Measurements from ENCODE around the gene METTL3.

The METTL3 gene

DNA sequence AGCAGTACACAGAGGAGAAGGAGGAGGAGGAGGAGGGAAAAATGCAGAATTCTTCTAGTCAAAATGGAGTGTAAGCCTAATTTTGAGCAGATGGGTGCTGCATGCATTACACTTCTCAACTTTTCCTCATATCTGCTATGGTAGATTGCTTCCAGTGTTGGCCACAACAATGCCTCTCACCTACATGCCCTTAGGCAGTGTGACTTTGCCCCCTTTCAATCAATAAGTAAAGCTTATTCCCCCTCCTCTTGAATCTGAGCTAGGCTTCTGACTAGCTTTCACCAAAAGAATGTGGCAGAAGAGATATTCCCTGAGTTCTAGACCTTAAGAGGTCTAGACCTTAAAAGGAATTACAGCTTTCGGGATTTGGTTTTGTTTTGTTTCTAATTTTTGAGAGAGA is 3.2 kb upstream of the METTL3 start:
- DNase-seq (ENCODE audit: extremely low read depth, low read depth): no peak
- TF ChIP-seq, protein P1, sequence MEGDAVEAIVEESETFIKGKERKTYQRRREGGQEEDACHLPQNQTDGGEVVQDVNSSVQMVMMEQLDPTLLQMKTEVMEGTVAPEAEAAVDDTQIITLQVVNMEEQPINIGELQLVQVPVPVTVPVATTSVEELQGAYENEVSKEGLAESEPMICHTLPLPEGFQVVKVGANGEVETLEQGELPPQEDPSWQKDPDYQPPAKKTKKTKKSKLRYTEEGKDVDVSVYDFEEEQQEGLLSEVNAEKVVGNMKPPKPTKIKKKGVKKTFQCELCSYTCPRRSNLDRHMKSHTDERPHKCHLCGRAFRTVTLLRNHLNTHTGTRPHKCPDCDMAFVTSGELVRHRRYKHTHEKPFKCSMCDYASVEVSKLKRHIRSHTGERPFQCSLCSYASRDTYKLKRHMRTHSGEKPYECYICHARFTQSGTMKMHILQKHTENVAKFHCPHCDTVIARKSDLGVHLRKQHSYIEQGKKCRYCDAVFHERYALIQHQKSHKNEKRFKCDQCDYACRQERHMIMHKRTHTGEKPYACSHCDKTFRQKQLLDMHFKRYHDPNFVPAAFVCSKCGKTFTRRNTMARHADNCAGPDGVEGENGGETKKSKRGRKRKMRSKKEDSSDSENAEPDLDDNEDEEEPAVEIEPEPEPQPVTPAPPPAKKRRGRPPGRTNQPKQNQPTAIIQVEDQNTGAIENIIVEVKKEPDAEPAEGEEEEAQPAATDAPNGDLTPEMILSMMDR (IDR thresholded peaks at IDR 0.05; ENCODE audit: low read depth, low read length): no peak

DNA sequence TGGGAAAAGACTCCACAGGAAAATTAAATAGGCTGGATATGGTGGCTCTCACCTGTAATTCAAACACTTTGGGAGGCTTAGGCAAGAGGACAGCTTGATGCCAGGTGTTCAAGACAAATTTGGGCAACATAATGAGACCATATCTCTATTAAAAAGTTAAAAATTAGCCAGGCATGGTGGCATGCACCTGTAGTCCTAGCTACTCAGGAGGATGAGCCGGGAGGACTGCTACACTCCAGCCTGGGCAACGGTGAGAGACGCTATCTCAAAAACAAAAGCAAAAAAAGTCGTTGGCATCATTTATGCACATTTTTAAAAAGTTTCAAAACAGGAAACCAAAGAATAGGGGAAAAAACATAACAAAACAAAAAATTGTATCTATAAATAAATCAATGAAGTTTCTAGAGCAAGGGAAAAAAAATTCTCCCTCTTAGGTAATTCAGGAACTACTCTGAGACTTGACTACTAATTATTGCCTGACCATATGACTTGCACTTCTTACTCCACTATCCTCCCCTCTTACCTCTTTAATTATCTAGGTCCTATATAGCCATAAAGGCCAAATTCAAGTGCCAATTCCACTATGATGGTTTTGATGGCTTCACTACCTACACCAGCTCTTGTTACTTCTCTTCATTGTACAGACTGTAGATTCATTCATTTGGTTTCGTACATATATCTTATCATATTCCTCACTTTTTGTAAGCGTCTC is 1.6 kb downstream of the METTL3 start:
- TF ChIP-seq, protein P1 (IDR thresholded peaks at IDR 0.05; ENCODE audit: low read depth, low read length): no peak
- no peak for DNase-seq (ENCODE audit: extremely low read depth, low read depth)

DNA sequence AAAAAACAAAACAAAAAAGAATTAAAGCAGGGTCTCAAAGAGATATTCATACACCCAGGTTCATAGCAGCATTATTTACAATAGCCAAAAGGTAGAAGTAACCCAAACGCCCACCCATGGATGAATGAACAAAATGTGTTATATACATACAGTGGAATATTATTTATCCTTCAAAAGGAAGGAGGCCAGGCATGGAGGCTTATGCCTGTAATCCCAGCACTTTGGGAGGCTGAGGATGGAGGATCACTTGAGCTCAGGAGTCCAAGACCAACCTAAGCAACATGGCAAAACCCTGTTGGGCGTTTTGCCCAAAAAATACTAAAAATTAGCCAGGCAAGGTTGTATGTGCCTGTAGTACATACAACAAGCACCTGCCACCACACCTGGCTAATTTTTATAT is 4.6 kb downstream of the METTL3 start:
- no peak for DNase-seq (ENCODE audit: extremely low read depth, low read depth)
- TF ChIP-seq, protein P1 (IDR thresholded peaks at IDR 0.05; ENCODE audit: low read depth, low read length): no peak

DNA sequence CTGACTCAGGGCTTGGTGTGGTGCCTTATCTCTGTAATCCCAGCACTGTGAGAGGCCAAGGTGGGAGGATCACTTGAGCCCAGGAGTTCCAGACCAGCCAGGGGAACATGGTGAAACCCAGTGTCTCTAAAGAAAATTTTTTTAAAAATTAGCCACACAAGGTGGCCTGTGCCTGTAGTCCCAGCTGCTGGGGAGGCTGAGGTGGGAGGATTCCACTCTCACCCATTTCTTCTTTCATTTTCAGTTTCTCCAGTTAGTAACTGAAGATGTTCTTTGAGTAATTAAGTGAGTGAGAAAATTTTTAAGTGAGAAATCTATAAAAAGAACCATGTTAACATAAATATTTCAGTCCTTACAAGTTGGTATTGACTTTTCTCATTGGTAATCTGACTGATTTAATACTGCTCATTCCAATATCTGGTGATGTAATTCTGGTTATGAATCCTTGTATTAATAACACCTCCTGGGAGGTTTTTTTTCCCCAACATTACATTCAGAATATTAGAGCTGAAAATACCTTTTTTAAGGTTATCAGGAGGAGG is 6.1 kb downstream of the METTL3 start:
- DNase-seq (ENCODE audit: extremely low read depth, low read depth): no peak

DNA sequence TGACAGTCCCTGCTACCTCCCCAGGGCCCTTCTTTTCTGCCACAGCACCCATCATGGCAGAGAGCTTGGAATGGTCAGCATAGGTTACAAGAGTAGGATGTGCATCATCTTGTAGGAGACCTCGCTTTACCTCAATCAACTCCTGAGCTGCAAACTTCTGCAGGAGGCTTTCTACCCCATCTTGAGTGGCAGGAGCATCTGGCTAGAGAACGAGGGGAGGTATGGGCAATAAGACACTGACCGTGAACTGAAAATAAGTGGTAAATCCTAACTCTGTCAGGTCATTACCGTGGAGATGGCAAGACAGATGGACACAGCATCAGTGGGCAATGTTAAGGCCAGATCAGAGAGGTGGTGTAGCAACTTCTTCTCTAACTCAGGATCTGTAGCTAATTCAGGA is 7.8 kb downstream of the METTL3 start:
- TF ChIP-seq, protein P1 (IDR thresholded peaks at IDR 0.05; ENCODE audit: low read depth, low read length): no peak
- no peak for DNase-seq (ENCODE audit: extremely low read depth, low read depth)

More for the DNA sequence above, 6.1 kb downstream of the METTL3 start:
- TF ChIP-seq, protein P1 (IDR thresholded peaks at IDR 0.05; ENCODE audit: low read depth, low read length): no peak

DNA sequence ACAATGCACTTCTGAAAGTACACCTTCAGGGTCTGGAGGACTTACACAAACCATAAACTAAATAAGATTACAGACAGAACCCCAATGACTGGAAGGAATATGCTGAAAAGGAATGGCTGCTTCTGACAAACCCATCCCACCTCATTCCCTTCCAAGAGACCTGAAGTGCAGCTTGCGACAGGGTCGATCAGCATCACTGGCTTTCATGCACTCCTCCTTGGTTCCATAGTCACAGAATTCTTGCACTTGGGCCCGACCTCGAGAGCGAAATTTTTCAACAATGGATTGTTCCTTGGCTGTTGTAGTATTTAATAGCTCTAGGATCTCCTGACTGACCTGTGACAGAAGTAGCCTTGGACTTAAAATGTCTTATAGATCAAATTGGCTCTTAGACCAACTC is 9.6 kb downstream of the METTL3 start:
- TF ChIP-seq, protein P1 (IDR thresholded peaks at IDR 0.05; ENCODE audit: low read depth, low read length): no peak
- DNase-seq (ENCODE audit: extremely low read depth, low read depth): no peak

Measured in AG09319 (cell line).